Panc1 (cell line): ENCODE results near the gene CHST13. TPM values are rescaled to one million over a fixed set of nuclear protein-coding genes. Genes with fewer than 3 reads are reported as not detected.

ENCODE experiments used
- ATAC-seq: fragments of 200-7000 bp; cut with Tn5 transposase; 2 replicates; pipeline ENCODE4 v1.9.1; 2020; ENCODE audit warnings: mild to moderate bottlenecking, moderate library complexity
- BruUV-seq: library from RNA; stranded (reverse); fragments of 400-500 nt; replicated peaks from 2 replicates; lab custom pipeline; 2021; lab: Mats Ljungman, UMichigan
- CTCF ChIA-PET: fragments of 300-600 bp; sonication (Branson Sonifier 250); formaldehyde crosslinking; loops from one replicate; lab custom pipeline; 2022; ENCODE audit warnings: antibody characterized with exemption; lab: Charles Lee
- POLR2A ChIA-PET: fragments of 300-600 bp; sonication (Branson Sonifier 250); formaldehyde crosslinking; loops from one replicate; lab custom pipeline; 2022; ENCODE audit warnings: antibody characterized with exemption; lab: Charles Lee
- DNase-seq: peaks from one replicate; pipeline ENCODE4 v3.0.0-alpha.2; 2010; ENCODE audit warnings: low read depth, low spot score
- H3K27ac ChIP-seq: 2 replicates; pipeline ENCODE4 v1.5.1; 2011; ENCODE audit warnings: mild to moderate bottlenecking, low read length, inconsistent platforms
- H3K27me3 ChIP-seq: fragments of 200-500 bp; sonication (Bioruptor generic); 2 replicates; pipeline ENCODE4 v1.6.0; 2014; ENCODE audit warnings: low read length, inconsistent platforms; ENCODE audit not compliant: control insufficient read depth, insufficient read depth
- H3K36me3 ChIP-seq: fragments of 200-500 bp; sonication (Bioruptor generic); 2 replicates; pipeline ENCODE4 v1.5.1; 2014; ENCODE audit warnings: inconsistent platforms, mild to moderate bottlenecking, low read length, moderate library complexity; ENCODE audit not compliant: control insufficient read depth, insufficient read depth
- H3K4me1 ChIP-seq: 2 replicates; pipeline ENCODE4 v1.5.1; 2011; ENCODE audit warnings: inconsistent platforms, mild to moderate bottlenecking, low read length, moderate library complexity; ENCODE audit not compliant: control insufficient read depth, insufficient read depth
- H3K4me3 ChIP-seq, 2 experiments: 2 replicates each; pipeline ENCODE4 v1.5.1; 2011 to 2012; ENCODE audit warnings: low read depth in 2 of 2, low read length in 2 of 2, mild to moderate bottlenecking in 2 of 2, inconsistent platforms in 1 of 2, moderate library complexity in 1 of 2
- H3K9me3 ChIP-seq: fragments of 200-500 bp; sonication (Bioruptor generic); 2 replicates; pipeline ENCODE4 v1.5.1; 2014; ENCODE audit warnings: low read depth, mild to moderate bottlenecking, inconsistent platforms, low read length, moderate library complexity; ENCODE audit not compliant: control insufficient read depth, insufficient read depth
- CTCF ChIP-seq: fragments of 450-650 bp; IDR thresholded peaks from 2 replicates; pipeline ENCODE4 v1.5.1; 2017; ENCODE audit warnings: mild to moderate bottlenecking
- POLR2AphosphoS5 ChIP-seq: IDR thresholded peaks from 2 replicates; pipeline ENCODE4 v1.6.1; 2012; ENCODE audit warnings: mild to moderate bottlenecking, low read depth, low read length, moderate library complexity
- SIN3A ChIP-seq: IDR thresholded peaks from 2 replicates; pipeline ENCODE4 v1.6.1; 2012; ENCODE audit warnings: low read depth, mild to moderate bottlenecking, low read length, moderate library complexity, borderline replicate concordance; ENCODE audit not compliant: insufficient read depth
- TCF7L2 ChIP-seq: IDR thresholded peaks from 2 replicates; pipeline ENCODE4 v1.6.1; 2011; ENCODE audit warnings: mild to moderate bottlenecking, low read depth, low read length, inconsistent platforms
- in situ Hi-C: cut with HindIII; loops from 2 replicates; pipeline ENCODE4 v1.10.0; 2016; ENCODE audit warnings: low sequenced_read_pairs, low pct_unique_long_range_greater_than_20kb
- intact Hi-C: fragments of 100-400 bp; cut with micrococcal nuclease; formaldehyde crosslinking; loops from one replicate; pipeline ENCODE4 v1.10.0; 2022; ENCODE audit not compliant: unreplicated experiment
- total RNA-seq: library from RNA; stranded (reverse); gene quantifications from one replicate; pipeline ENCODE4 v1.2.1, GENCODE V29; 2021; ENCODE audit not compliant: unreplicated experiment
- TF ChIP-seq, protein P1 (sequence below), 2 experiments: IDR thresholded peaks; 2 replicates each; pipeline ENCODE4 v1.6.1; 2011 to 2012; ENCODE audit warnings: low read depth in 2 of 2, control low read depth in 1 of 2, low read length in 1 of 2, mild to moderate bottlenecking in 1 of 2, moderate library complexity in 1 of 2; ENCODE audit not compliant: insufficient read depth in 1 of 2

Gene CHST13
- total RNA-seq, 1 experiment from 2014 or later: 0.64 TPM

DNA sequence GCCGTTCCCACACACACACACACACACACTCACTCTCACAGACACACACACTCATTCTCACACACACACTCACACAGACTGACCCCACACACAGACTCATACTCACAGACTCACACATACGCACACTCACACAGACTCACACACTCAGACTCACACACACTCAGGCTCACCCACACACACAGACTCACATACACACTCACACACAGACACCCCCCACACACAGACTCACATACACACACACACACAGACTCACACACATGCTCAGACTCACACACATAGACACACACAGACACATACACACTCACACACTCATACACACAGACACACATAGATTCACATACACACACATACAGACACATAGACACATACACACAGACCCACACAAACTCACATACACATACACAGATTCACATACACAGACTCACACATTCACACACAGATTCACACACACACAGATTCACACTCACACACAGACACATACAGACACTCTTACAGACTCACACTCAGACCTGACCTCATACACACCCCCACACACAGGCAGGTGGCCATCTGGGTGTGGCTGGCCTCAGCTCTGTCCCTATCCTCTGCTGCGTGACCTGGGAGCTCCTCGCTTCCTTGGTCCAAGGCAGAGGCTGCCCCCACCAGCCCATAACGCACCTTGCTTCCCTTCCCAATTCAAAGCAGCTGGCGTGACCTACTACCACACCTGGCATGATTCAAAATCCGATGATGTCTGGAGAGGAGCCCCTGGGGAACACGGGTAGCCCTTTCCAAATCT lies 32.9 kb downstream of the CHST13 start:
- peaks cover 1% of the 10 kb centered on the region; the same call in 1 of the 2 replicates for H3K27me3 ChIP-seq
- H3K27ac ChIP-seq: no peak overlapping the region
- intact Hi-C loops (no loop called here), in situ Hi-C loops (no loop called here)
- no peaks in the 10 kb centered on the region for H3K36me3 ChIP-seq
- DNase-seq (no peak), ATAC-seq (no peak)
- CTCF ChIA-PET: no interaction called here
- no peaks in the 10 kb centered on the region for H3K9me3 ChIP-seq
- POLR2A ChIA-PET: no interaction called here
- no peaks in the 10 kb centered on the region for H3K4me1 ChIP-seq
- BruUV-seq: no TSS peak
- TF ChIP-seq, protein P1, sequence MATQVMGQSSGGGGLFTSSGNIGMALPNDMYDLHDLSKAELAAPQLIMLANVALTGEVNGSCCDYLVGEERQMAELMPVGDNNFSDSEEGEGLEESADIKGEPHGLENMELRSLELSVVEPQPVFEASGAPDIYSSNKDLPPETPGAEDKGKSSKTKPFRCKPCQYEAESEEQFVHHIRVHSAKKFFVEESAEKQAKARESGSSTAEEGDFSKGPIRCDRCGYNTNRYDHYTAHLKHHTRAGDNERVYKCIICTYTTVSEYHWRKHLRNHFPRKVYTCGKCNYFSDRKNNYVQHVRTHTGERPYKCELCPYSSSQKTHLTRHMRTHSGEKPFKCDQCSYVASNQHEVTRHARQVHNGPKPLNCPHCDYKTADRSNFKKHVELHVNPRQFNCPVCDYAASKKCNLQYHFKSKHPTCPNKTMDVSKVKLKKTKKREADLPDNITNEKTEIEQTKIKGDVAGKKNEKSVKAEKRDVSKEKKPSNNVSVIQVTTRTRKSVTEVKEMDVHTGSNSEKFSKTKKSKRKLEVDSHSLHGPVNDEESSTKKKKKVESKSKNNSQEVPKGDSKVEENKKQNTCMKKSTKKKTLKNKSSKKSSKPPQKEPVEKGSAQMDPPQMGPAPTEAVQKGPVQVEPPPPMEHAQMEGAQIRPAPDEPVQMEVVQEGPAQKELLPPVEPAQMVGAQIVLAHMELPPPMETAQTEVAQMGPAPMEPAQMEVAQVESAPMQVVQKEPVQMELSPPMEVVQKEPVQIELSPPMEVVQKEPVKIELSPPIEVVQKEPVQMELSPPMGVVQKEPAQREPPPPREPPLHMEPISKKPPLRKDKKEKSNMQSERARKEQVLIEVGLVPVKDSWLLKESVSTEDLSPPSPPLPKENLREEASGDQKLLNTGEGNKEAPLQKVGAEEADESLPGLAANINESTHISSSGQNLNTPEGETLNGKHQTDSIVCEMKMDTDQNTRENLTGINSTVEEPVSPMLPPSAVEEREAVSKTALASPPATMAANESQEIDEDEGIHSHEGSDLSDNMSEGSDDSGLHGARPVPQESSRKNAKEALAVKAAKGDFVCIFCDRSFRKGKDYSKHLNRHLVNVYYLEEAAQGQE (IDR thresholded peaks at IDR 0.05; ENCODE audit: insufficient read depth in 1 of 2, low read depth in 2 of 2, low read length in 1 of 2): no peak
- TF ChIP-seq SIN3A (no peak), TCF7L2 (no peak)
- no peak overlapping the region for H3K4me3 ChIP-seq

DNA sequence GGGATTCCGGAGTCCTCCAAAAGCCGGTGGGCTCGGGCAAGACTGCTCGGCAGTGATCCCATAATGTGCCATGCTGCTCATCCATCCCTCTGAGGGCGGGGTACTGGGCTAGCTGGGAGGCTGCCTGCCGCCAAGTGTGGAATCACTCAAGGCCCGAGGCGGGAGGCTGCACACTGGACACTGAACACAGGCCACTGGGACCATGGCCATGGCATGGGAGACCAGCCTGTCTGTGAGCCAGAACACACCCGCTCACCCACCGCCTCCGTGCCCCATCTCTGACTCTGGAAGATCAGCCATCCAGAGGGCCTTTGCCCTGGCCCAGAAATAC lies 33.4 kb downstream of the CHST13 start:
- H3K27me3 ChIP-seq: peaks cover 2% of the 10 kb centered on the region; the same call in 1 of the 2 replicates
- DNase-seq: no peak
- TF ChIP-seq, protein P1 (IDR thresholded peaks at IDR 0.05; ENCODE audit: insufficient read depth in 1 of 2, low read depth in 2 of 2, low read length in 1 of 2): no peak
- TF ChIP-seq POLR2AphosphoS5 (no peak), TCF7L2 (no peak), SIN3A (no peak), CTCF (no peak)

More for the DNA sequence above, 33.4 kb downstream of the CHST13 start:
- no peaks in the 10 kb centered on the region for H3K36me3 ChIP-seq
- no TSS peak for BruUV-seq
- H3K9me3 ChIP-seq: no peaks in the 10 kb centered on the region
- ChIA-PET POLR2A (no interaction called here), CTCF (no interaction called here)
- H3K4me1 ChIP-seq: no peaks in the 10 kb centered on the region
- intact Hi-C loops: no loop called here
- H3K4me3 ChIP-seq: no peak overlapping the region
- no peak overlapping the region for H3K27ac ChIP-seq
- ATAC-seq: no peak
- in situ Hi-C loops: no loop called here
